ENCODE measurements around the gene SUMO1.

DNA sequence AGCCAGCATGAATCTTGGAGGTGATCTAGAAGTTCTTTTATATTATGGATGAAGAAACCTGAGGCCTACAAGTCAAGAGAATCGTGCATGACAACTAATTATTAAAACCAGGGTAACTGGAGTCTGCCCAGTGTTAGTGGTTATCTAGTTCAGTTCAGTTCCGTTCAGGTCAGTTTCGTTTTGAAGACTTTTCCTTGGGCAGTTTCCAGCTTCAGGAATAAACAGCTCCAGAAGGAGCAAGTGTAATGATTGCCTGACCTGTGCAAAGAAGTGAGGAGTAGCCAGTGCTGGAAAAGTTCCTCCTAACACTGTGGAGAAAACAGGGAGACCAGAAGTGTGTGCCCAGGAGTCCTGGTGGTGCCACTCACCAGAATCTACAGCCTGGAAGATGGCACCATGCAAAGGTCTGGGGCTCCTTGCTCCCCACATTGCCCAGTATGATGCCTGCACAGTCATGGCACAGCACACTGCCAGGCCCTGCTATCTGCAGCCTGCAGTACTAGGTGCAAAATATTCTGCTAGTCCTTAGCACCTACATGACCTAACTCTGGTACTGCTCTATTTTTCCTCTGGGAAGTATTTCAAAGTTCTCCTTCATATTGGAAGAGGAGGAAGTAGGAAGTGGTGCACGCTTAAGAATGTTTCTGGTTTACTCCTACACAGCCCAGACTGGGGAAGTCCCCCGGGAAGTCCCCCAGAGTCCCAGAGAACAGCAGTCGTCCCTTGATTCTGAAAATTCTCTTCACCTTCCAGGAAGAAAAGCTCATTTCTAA, 65.8 kb downstream of the SUMO1 start:
- TF ChIP-seq CTCF (IDR thresholded peaks at IDR 0.05) (no peak), POLR2A (IDR thresholded peaks at IDR 0.05) (no peak), POLR2AphosphoS5 (IDR thresholded peaks at IDR 0.05) (no peak)

All from breast epithelium (tissue), 3 donors.